Epithelial cell of prostate (primary cell): ENCODE data around the gene MRPL18.

ENCODE experiments used
- DNase-seq: peaks from one replicate; pipeline ENCODE4 v3.0.0-alpha.2; 2011; ENCODE audit warnings: low read depth, low spot score
- H3K27ac ChIP-seq: fragments of 450-650 bp; 2 replicates; pipeline ENCODE4 v1.5.1; 2017; ENCODE audit warnings: mild to moderate bottlenecking

MRPL18 gene

DNA sequence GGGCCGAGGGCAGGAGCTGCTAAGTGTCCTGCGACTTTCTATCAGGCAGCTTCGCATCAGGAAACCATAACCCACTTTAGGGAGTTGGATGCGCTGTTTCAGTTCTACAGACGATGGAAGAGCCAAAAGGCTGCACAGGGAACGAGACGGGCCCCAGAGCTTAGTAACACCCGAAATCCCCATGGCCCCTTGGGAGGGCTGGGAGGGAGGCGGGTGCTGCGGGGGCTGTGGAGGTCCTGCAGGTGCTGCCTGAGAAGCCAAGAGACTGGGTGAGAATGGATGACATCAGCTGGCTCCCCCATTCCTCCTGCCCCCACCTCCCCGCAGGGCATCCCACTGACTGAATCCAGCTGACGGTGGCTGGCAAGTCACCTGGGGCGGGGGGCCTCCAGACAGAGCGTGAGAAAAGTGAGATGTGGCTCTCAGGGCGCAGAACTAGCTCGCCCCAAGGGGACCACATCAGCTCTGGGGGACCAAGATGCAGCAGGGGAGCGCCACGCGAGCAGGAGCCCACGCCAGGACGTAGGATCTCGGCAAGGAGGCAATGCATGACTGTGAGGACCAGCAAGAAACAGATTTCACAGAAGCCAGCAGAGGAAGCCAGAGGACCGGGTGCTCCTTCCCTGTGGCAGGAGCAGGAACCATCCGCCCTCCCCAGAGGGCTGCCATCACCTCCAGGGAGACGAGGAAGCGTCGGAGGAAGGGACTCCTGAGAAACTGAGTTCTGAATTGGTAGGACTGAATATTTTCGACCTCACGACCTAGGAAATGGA, 46.6 kb downstream of the MRPL18 start:
- DNase-seq, result no peak

DNA sequence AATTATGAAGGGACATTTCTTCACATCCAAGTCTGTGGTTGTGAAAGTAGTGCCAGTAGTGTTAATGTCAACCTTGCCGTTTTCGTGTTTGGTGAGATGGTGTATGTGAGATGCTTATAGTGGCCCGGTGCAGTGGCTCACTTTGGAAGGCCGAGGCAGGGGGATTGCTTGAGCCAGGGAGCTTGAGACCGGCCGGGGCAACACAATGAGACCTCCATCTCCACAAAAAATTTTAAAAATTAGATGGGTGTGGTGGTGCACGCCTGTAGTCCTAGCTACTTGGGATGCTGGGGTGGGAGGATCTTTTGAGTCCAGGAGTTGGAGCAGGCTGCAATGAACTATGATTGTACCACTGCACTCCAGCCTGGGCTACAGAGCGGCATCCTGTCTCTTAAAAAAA, 47.2 kb downstream of the MRPL18 start:
- DNase-seq, result no peak
- no peak overlapping the region for H3K27ac ChIP-seq

More for the DNA sequence above, 46.6 kb downstream of the MRPL18 start:
- no peak overlapping the region for H3K27ac ChIP-seq

DNA sequence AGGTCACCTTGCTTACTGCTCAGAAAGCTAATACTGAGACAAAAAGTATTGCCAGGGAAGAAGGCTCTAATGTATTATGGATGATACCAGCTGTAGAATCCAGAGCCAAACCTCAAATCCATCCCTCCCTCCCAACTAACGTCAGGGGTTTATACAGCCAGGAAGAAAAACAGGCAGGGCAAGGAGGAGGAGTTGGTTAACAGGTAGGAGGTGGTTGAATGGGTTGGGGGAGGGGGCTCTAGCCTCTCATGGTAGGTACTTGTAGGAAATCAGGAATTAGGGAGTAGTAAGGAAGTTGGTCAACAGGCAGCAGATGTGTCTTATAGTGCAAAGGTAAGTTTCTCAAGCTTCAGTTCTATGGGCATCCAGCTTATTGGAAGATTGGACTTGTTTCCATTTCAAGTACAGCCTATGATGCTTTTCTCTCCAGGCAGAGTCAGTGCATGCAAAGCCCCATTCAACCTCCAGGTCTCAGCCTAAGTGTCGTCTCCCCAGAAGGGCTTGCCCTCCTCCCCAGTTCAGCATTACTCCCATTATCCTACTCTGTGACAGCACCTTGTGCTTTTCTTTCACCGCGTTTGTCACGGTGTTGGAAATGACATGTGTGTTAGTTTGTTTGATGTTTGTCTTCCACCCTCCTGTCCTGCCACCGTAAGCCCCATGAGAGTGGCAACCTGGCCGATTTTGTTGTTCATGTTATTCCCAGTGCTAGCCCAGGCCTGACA, 47.9 kb downstream of the MRPL18 start:
- DNase-seq, result no peak
- H3K27ac ChIP-seq, result no peak overlapping the region

DNA sequence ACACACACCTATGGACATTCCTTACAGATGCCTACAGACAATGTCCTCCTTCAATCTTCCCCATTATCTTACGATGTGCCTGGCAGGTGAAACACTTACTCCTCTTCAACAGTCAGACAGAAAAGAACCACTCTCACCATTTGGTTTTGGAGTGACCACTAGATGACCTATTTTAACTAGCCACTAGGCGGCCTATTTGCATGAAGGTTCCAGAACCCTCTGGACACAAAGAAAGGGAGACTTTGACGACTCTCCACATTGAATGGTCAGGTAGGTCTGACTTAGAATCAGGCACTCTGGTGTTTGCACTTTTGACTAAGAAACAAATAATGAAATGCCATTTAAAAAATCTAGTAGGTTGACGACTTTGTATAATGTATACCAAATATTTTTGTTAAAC, 51.8 kb downstream of the MRPL18 start:
- no peak for DNase-seq

GRCh38 chr6:159844737-159845645, 54.7 kb downstream of the MRPL18 start:
- no peak for DNase-seq
- no peak overlapping the region for H3K27ac ChIP-seq

More for the DNA sequence above, 51.8 kb downstream of the MRPL18 start:
- H3K27ac ChIP-seq, result no peak overlapping the region
